Measurements from ENCODE around the gene SUGCT. TPM values are rescaled to one million over a fixed set of nuclear protein-coding genes. Genes with fewer than 3 reads are reported as not detected.

Gene SUGCT
- total and polyA plus RNA-seq, 9 of the 15 experiments (the other 6 are each of a cell fraction or from before 2014, with no cell fraction given): 0.58 to 2.5 (median 1.4) TPM

DNA sequence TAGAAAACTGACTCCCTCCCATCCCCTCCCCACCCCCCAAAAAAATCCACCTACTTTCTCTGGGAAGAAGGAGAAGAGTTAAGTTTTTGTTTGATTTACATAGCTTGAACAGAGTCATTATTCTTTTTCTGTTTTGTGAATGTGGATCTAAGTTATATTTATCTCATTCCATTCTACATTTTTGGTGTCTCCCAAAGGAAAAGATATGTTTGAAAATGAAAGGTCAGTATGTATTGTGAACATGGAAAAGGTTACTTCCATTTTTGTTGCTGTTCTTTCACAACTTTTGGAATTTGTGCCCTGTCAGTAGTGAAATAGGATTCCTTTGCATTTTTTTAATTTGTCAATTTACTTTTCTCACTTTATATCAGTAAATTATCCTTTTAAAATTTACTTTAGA, 547.9 kb downstream of the SUGCT start:
- CTCF ChIA-PET (ENCODE audit: low intra/inter-chr PET ratio): no interaction called here
- intact Hi-C loops (cut with micrococcal nuclease): no loop called here
- in situ Hi-C loops (cut with MboI): no loop called here
- Histone ChIP-seq H3K36me3 (ENCODE audit: control insufficient read depth, insufficient read depth, low read length) (no peaks in the 10 kb centered on the region), H3K9ac (ENCODE audit: insufficient read depth in 1 of 2, low read depth in 2 of 2, low read length in 2 of 2) (no peak overlapping the region), H3K9me1 (ENCODE audit: control insufficient read depth, insufficient read depth, low read length) (no peaks in the 10 kb centered on the region), H3K4me3 (no peak overlapping the region), H3K9me3 (replicated peaks; ENCODE audit: control insufficient read depth, insufficient read depth, low read depth, low read length) (no peaks in the 10 kb centered on the region), H3K79me2 (ENCODE audit: control insufficient read depth, insufficient read depth, low read length) (no peaks in the 10 kb centered on the region), H2AFZ (ENCODE audit: low read depth, low read length) (no peak overlapping the region), H3K27ac (ENCODE audit: extremely low read depth, low read depth, low read length) (no peak overlapping the region), H4K20me1 (replicated peaks; ENCODE audit: control insufficient read depth, insufficient read depth, low read length) (no peaks in the 10 kb centered on the region), H3K4me2 (ENCODE audit: insufficient read depth, low read length) (no peak overlapping the region), H3K27me3 (ENCODE audit: control insufficient read depth in 2 of 2, insufficient read depth in 2 of 2, low read length in 2 of 2) (no peaks in the 10 kb centered on the region), H3K4me1 (replicated peaks in 1 of 2; ENCODE audit: control insufficient read depth in 2 of 2, insufficient read depth in 2 of 2, low read length in 2 of 2) (no peaks in the 10 kb centered on the region)
- ATAC-seq (no peak), FAIRE-seq (no peak), DNase-seq (ENCODE audit: extremely low read depth in 1 of 4, low spot score in 3 of 4) (no peak)
- TF ChIP-seq CREBBP (IDR thresholded peaks at IDR 0.05; ENCODE audit: low read depth, low read length): no peak
- POLR2A ChIA-PET: interaction anchor here (0.6 kb wide), 1 partner anchor 1245 kb away, joined by 4 read pairs; no protein-coding TSS in a partner anchor
- BruUV-seq (replicated peaks): no TSS peak

DNA sequence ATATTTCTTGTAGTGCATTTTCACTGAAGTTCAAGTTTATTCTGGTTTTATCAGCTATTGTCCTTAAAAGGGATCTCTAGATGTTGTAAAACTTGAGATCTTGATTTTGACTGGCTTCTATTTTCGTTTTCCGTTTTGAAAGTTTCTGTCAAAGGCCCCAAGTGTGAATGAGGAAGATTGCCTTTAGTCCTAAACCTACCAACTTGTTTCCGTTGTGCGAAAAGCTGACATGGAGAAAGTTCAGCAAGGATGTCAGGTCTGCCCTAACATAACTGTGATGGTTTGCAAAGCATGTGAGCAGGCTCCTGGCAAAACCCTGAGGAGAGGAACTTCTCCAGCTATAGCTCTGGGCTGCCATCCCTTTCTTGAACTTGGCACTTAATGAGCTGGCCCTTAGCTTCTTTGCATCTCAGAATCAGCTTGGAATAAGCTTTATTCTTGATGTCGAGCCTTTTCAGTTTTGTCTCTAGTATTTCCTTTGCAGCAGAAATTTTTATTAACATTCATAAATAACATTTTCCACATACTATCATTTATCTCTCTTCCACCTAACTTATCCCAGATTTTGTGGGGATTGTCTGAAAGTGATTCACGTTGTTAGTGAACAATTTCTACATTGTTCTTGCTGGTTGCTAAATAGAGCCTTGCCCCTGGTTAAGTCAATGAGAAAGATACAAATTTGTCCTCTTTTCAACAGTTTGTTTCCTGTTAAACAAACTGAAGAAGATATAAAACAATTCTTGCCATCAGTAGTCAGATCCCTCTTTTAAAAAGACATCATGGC, 559.4 kb downstream of the SUGCT start:
- DNase-seq (ENCODE audit: extremely low read depth in 1 of 4, low spot score in 3 of 4): no peak

More for the DNA sequence above, 559.4 kb downstream of the SUGCT start:
- H3K4me1 ChIP-seq (replicated peaks in 1 of 2; ENCODE audit: control insufficient read depth in 2 of 2, insufficient read depth in 2 of 2, low read length in 2 of 2): no peaks in the 10 kb centered on the region
- H4K20me1 ChIP-seq (replicated peaks; ENCODE audit: control insufficient read depth, insufficient read depth, low read length): no peaks in the 10 kb centered on the region
- H3K9ac ChIP-seq (ENCODE audit: insufficient read depth in 1 of 2, low read depth in 2 of 2, low read length in 2 of 2): no peak overlapping the region
- no peak overlapping the region for H3K4me3 ChIP-seq
- no peaks in the 10 kb centered on the region for H3K9me1 ChIP-seq (ENCODE audit: control insufficient read depth, insufficient read depth, low read length)
- 8% methylated on average over 6 of the region's 6 CpGs for WGBS (ENCODE audit: insufficient coverage, low coverage, missing lambda C conversion rate)
- no peak overlapping the region for H2AFZ ChIP-seq (ENCODE audit: low read depth, low read length)
- H3K4me2 ChIP-seq (ENCODE audit: insufficient read depth, low read length): no peak overlapping the region
- ChIA-PET POLR2A (no interaction called here), CTCF (ENCODE audit: low intra/inter-chr PET ratio) (no interaction called here)
- TF ChIP-seq, protein P1, sequence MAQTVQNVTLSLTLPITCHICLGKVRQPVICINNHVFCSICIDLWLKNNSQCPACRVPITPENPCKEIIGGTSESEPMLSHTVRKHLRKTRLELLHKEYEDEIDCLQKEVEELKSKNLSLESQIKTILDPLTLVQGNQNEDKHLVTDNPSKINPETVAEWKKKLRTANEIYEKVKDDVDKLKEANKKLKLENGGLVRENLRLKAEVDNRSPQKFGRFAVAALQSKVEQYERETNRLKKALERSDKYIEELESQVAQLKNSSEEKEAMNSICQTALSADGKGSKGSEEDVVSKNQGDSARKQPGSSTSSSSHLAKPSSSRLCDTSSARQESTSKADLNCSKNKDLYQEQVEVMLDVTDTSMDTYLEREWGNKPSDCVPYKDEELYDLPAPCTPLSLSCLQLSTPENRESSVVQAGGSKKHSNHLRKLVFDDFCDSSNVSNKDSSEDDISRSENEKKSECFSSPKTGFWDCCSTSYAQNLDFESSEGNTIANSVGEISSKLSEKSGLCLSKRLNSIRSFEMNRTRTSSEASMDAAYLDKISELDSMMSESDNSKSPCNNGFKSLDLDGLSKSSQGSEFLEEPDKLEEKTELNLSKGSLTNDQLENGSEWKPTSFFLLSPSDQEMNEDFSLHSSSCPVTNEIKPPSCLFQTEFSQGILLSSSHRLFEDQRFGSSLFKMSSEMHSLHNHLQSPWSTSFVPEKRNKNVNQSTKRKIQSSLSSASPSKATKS (CRISPR knock-in tag; IDR thresholded peaks at IDR 0.05): no peak
- no peak for TF ChIP-seq ZKSCAN8 (CRISPR knock-in tag; IDR thresholded peaks at IDR 0.05)
- no peak for TF ChIP-seq GTF2A2 (tag; IDR thresholded peaks at IDR 0.05)
- TF ChIP-seq CBX3 (IDR thresholded peaks at IDR 0.05; ENCODE audit: borderline replicate concordance in 1 of 2, low read length in 2 of 2): no peak
- no peak for TF ChIP-seq ZNF143 (CRISPR knock-in tag; IDR thresholded peaks at IDR 0.05)
- no peak for TF ChIP-seq ARHGAP35 (IDR thresholded peaks at IDR 0.05; ENCODE audit: partially characterized antibody)
- intact Hi-C loops (cut with micrococcal nuclease) (no loop called here), in situ Hi-C loops (cut with MboI) (no loop called here)
- no peak for ATAC-seq
- no peaks in the 10 kb centered on the region for H3K79me2 ChIP-seq (ENCODE audit: control insufficient read depth, insufficient read depth, low read length)
- no peaks in the 10 kb centered on the region for H3K27me3 ChIP-seq (ENCODE audit: control insufficient read depth in 2 of 2, insufficient read depth in 2 of 2, low read length in 2 of 2)
- no TSS peak for BruUV-seq (replicated peaks)
- no peak for FAIRE-seq
- H3K27ac ChIP-seq (ENCODE audit: extremely low read depth, low read depth, low read length): no peak overlapping the region
- no peaks in the 10 kb centered on the region for H3K9me3 ChIP-seq (replicated peaks; ENCODE audit: control insufficient read depth, insufficient read depth, low read depth, low read length)
- H3K36me3 ChIP-seq (ENCODE audit: control insufficient read depth, insufficient read depth, low read length): no peaks in the 10 kb centered on the region

Data from K562 (cell line).